HG03025 (cell line): Measurements from ENCODE around the gene ZBTB48.
"Not testable (repeated sequence)": the region's sequence is repeated elsewhere in the genome, so short reads cannot be mapped to it uniquely, and the experiment has no call there.

Experiments used
- ATAC-seq: cut with Tn5 transposase; IDR thresholded peaks from one replicate; pipeline ENCODE4 v1.9.1; 2021; ENCODE audit warnings: mild to moderate bottlenecking, moderate library complexity; ENCODE audit not compliant: unreplicated experiment, low FRiP score

The ZBTB48 gene

GRCh38 chr1:6579374-6580118, at the start of gene ZBTB48:
Gene ZBTB48, plus strand, starts transcription at chr1:6579994. Its CDS starts 616 bp downstream, at chr1:6580610.
- peak; percentile 85 for ATAC-seq

DNA sequence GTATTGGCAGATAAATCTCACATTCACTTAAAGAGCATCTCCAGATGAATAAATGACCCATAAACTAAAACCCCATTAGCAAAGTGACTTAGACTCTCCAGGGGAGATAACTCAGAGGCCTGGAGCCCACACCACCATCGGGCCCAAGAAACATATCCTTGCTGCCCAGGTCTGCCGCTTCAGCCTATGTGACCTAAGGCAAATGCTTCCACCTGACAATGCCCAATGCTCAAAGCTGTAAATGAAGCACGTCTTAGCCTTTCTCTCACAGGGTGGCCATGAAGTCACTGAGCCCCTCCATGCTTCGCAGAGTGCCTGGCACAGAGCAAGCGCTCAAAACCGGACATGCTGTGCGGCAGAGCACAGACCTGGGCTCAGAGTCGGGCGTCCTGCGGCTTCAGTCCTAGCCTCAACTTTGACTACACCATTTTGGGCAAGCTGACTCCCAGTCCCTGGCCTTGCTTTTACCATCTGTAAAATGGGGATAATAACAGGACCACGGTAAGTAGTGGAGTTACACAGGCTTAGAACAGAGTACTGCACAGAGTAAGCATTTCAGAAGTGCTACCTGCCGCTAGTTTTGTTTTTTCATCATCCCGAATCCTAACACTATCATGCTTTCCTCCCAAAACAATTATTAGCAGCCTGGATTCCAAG, 49.2 kb upstream of the ZBTB48 start:
- no peak for ATAC-seq

DNA sequence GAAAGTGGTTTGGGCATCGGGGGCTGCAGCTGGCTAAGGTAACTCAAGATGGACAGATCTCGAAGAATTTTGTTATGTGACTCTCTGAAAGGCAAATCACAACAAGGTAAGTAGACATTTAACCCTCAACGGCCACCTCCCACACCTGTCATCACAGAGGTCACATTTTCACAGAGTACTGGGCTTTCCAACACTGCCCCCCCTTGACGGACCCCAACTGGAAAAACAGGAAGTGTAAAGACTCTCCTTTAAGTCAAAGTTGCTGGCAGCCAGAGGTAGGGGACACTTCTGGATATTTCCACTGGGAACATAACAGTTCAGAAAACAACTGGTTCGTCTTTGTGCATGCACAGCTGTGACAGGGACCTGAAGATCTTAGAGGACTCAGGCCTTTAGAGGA, 47.8 kb upstream of the ZBTB48 start:
- ATAC-seq: no peak

DNA sequence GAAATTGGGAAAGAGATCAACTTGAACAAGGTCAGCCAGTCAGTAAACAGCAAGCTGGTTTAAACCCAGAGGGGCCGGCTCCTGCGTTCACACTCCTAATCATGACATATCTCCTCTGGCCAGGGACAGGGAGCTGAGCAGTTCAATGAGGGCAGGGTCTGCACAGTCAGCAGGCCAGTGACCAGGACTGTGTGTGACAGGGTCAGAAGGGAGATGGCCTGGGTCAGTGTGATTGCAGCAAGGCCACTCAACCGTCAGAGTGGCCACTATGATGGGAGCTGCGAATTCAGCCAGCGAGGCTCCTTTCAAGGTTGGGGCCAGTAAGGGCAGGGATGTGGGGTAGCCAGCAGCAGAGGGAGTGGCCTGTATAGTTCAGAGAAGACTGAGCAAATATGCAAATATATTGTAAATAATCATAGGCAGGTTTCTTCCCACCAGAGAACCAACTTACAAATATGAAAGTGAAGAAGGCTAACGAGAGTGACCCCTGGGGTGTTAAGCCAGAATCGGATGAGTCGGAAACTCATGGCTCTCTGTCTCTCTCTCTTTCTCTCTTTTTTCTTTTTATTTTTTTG, 45.5 kb upstream of the ZBTB48 start:
- no peak for ATAC-seq

- no peak for ATAC-seq
Observed at GRCh38 chr1:6535214-6535613, 44.6 kb upstream of the ZBTB48 start.

DNA sequence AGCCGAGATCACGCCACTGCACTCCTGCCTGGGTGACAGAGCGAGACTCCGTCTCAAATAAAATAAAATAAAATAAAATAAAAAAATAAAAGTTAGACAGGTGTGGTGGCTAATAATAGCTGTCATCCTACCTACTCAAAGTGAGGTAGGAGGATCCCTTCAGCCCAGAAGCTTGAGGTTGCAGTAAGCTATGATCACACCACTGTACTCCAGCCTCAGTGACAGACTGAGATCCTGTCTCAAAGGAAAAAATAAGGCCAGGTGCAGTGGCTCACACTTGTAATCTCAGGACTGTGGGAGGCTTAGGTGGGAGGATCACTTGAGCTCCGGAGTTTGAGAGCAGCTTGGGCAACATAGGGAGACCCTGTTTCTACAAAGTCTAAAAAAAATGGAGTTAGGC, 43.5 kb upstream of the ZBTB48 start:
- no peak for ATAC-seq

DNA sequence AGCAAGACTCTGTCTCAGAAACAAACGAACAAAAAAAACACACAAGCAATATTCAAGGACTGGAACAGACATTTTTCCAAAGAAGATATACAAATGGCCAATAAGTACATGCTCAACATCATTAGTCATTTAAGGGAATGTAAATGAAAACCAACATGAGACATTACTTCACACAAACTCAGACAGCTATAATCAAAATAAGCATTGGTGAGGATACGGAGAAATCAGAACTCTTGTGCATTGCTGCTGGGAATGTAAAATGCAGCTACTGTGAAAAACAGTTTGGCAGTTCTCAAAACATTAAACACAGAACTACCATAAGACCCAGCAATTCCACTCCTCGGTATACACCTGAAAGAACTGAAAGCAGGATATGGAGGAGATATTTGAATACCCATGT, 40.8 kb upstream of the ZBTB48 start:
- no peak for ATAC-seq

- no peak for ATAC-seq
Observed at GRCh38 chr1:6544831-6545230, 35.0 kb upstream of the ZBTB48 start.

- no peak for ATAC-seq
Observed at GRCh38 chr1:6545276-6546112, 34.3 kb upstream of the ZBTB48 start.

- no peak for ATAC-seq
Observed at GRCh38 chr1:6546326-6546725, 33.5 kb upstream of the ZBTB48 start.

- ATAC-seq: no peak
Observed at GRCh38 chr1:6547301-6547700, 32.5 kb upstream of the ZBTB48 start.

- ATAC-seq: peak; percentile 89
Observed at GRCh38 chr1:6554031-6554906, 25.5 kb upstream of the ZBTB48 start, which contains the start of gene NOL9. Gene NOL9, minus strand, starts transcription at chr1:6554513. Its CDS starts 11 bp downstream, at chr1:6554502.

GRCh38 chr1:6554907-6555778, 24.7 kb upstream of the ZBTB48 start, which contains the start of gene TAS1R1:
Gene TAS1R1, plus strand, starts transcription at chr1:6555307. Its CDS starts 67 bp downstream, at chr1:6555374.
- no peak for ATAC-seq

- no peak for ATAC-seq
Observed at GRCh38 chr1:6557597-6557996, 22.2 kb upstream of the ZBTB48 start.

- not testable (repeated sequence) for ATAC-seq
Observed at GRCh38 chr1:6559161-6559560, 20.6 kb upstream of the ZBTB48 start.

GRCh38 chr1:6560267-6560666, 19.5 kb upstream of the ZBTB48 start:
- no peak for ATAC-seq

GRCh38 chr1:6569033-6569432, 10.8 kb upstream of the ZBTB48 start:
- no peak for ATAC-seq

- no peak for ATAC-seq
Observed at GRCh38 chr1:6570100-6570499, 9.7 kb upstream of the ZBTB48 start.

- ATAC-seq: no peak
Observed at GRCh38 chr1:6570987-6571386, 8.8 kb upstream of the ZBTB48 start.
